Chondrocyte (in vitro differentiated cells): ENCODE measurements around the gene CCDC92B. TPM values are rescaled to one million over a fixed set of nuclear protein-coding genes. Genes with fewer than 3 reads are reported as not detected.

ENCODE experiments used
- DNase-seq: peaks from one replicate; pipeline ENCODE4 v3.0.0; 2021; ENCODE audit warnings: mixed read lengths, low spot score
- H3K27ac Mint-ChIP-seq: one replicate; pipeline ENCODE4 v1.8.0; 2021; ENCODE audit warnings: mild to moderate bottlenecking, moderate library complexity, mixed read lengths; ENCODE audit not compliant: unreplicated experiment
- H3K27me3 Mint-ChIP-seq: 2 replicates; pipeline ENCODE4 v1.8.0; 2021; ENCODE audit warnings: low read depth, mixed read lengths
- H3K36me3 Mint-ChIP-seq: 2 replicates; pipeline ENCODE4 v1.8.0; 2021; ENCODE audit warnings: low read depth, mixed read lengths
- H3K4me1 Mint-ChIP-seq: 2 replicates; pipeline ENCODE4 v1.8.0; 2021; ENCODE audit warnings: low read depth, mild to moderate bottlenecking, mixed read lengths
- H3K4me3 Mint-ChIP-seq: one replicate; pipeline ENCODE4 v1.8.0; 2021; ENCODE audit warnings: mild to moderate bottlenecking, moderate library complexity, mixed read lengths; ENCODE audit not compliant: unreplicated experiment
- H3K9me3 Mint-ChIP-seq: 2 replicates; pipeline ENCODE4 v1.8.0; 2021; ENCODE audit warnings: low read depth, mixed read lengths
- total RNA-seq: library from RNA; stranded (reverse); gene quantifications from 3 replicates; pipeline ENCODE4 v1.2.1, GENCODE V29; 2021
- TF ChIP-seq, protein P1 (sequence below): fragments of 200-600 bp; sonication (generic); IDR thresholded peaks from 2 replicates; pipeline ENCODE4 v1.5.0; 2021; ENCODE audit warnings: antibody characterized with exemption, mild to moderate bottlenecking, moderate library complexity

CCDC92B gene
- total RNA-seq, 1 donor from 2014 or later: 0.07 TPM

DNA sequence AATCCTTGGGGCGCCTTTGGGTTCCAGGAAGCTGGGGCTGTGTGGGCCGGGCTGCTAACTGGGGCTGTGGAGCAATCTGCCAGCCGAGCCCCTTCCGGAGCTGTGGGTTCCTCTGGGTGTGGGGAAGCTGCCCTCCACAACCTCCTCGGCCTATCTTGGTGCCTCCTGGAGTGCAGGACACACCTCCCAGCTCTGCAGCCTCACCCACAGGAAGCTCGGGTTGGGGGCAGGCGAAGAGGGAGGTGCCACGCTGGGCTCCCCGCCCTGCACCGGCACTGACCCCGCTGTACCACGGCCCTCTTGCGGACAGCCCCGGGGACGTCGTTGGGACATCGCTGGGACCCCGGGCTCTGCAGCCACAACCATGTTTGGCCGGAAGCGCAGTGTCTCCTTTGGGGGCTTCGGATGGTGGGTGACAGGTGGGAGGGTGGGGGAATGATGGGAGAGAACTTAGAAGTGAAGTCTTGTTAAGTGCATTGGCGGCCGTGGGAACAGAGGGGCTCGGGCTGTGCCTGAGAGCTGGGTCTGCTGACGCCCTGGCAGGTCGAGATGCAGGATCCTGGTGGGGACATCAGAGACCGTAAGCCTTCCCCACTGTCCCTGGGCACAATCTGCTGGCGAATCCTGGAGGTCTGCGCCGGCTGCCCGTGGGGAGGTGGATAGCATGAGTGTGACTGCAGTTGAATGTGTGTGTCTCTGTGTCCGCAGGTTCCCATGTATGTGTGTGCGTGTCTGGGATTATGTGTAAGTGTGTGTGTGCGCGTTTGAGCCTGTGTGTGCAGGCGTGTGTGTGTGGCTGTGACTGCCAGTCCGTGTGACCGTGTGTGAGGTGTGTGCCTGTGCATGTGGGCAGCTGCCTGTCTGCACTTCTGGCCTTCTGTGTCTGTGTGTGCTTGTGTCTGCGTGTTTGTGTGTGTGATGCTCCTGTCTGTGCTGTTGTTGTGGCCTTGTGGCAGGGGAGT lies 47.0 kb upstream of the CCDC92B start, which contains the start of gene RAP1GAP2:
RAP1GAP2 (plus strand) TSS at position 275 of the 962 bp plus-strand sequence; CDS start at position 365, 90 bp downstream.
- no peaks in the 10 kb centered on the region for H3K9me3 Mint-ChIP-seq
- no peaks in the 10 kb centered on the region for H3K36me3 Mint-ChIP-seq
- peaks cover 32% of the 10 kb centered on the region for H3K27me3 Mint-ChIP-seq
- TF ChIP-seq, protein P1, sequence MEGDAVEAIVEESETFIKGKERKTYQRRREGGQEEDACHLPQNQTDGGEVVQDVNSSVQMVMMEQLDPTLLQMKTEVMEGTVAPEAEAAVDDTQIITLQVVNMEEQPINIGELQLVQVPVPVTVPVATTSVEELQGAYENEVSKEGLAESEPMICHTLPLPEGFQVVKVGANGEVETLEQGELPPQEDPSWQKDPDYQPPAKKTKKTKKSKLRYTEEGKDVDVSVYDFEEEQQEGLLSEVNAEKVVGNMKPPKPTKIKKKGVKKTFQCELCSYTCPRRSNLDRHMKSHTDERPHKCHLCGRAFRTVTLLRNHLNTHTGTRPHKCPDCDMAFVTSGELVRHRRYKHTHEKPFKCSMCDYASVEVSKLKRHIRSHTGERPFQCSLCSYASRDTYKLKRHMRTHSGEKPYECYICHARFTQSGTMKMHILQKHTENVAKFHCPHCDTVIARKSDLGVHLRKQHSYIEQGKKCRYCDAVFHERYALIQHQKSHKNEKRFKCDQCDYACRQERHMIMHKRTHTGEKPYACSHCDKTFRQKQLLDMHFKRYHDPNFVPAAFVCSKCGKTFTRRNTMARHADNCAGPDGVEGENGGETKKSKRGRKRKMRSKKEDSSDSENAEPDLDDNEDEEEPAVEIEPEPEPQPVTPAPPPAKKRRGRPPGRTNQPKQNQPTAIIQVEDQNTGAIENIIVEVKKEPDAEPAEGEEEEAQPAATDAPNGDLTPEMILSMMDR: no peak
- no peak within 1 kb of the TSS for H3K4me3 Mint-ChIP-seq
- DNase-seq: no peak
- no peak within 1 kb of the TSS for H3K27ac Mint-ChIP-seq
- H3K4me1 Mint-ChIP-seq: no peaks in the 10 kb centered on the region

DNA sequence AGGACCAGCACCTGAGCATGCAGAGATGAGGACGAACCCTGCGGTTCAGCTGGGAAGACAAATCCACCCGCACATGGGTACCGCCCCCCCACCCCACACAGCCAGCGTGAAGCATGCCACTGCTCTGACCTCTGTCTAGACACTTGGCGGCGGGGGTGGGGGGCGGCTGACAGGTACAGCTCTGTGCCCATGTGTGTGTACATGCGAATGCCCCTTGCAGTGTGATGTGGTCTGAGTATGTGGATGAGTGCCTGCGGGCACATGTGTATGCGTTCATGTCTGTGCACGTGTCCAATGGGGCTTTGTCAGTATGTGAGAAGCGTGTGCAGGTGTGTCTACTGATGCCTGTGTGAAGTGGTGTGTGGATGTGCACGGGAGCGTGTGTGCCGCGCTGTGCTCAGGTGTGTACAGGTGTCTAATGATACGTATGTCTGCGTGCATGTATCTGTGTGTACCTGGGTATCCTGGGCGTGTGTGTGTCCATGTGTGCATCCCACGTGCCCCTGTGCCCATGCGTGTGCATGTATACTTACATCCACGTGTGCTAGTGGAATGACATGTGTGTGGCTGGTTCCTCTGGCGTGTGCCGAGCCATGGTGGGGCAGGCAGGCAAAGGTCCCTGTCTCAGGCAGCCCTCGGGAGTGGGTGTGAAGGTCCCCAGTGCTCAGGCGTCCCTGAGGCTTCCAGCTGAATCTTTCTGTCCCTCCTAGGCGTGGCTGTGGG lies 46.1 kb upstream of the CCDC92B start:
- DNase-seq: no peak
- TF ChIP-seq, protein P1: no peak
- no peaks in the 10 kb centered on the region for H3K4me1 Mint-ChIP-seq
- no peak overlapping the region for H3K27ac Mint-ChIP-seq
- no peaks in the 10 kb centered on the region for H3K9me3 Mint-ChIP-seq
- no peaks in the 10 kb centered on the region for H3K36me3 Mint-ChIP-seq
- H3K4me3 Mint-ChIP-seq: no peak overlapping the region
- H3K27me3 Mint-ChIP-seq: peaks cover 36% of the 10 kb centered on the region

DNA sequence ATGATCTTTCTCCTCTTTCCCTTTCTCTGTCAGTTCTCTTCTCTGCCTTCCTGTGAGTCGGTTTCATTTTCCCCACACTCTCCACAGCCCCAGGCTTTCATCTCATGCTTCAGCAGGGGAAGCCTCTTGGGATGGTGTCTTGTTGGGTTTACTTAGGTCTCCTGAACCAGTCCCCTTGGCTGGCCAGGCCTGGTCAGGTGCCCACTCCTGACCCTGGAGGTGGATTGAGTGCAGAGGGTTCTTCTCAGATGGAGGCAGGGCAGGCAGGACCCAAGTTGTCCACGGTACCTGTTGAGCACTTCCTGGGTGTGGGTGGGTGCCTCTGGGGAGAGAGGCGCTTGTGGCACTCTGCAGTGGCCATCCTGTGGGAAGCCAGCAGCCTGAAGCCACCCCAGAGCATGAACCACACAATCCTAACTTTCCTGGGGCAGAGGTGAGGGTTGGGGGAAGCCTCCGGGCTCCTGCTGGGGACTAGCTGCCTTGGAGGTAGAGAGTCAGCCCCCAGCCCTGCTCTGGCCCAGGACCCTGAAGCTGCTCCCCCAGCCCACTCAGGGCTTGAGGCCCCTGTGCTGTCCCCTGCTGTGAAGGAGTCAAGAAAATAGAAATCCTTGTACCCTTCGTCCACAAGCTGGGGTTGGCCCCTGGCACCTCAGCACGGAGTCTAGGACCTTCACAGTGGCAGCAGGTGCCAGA lies 44.8 kb upstream of the CCDC92B start:
- no peaks in the 10 kb centered on the region for H3K4me1 Mint-ChIP-seq
- H3K27ac Mint-ChIP-seq: no peak overlapping the region
- TF ChIP-seq, protein P1: no peak
- peaks cover 29% of the 10 kb centered on the region for H3K27me3 Mint-ChIP-seq
- H3K4me3 Mint-ChIP-seq: no peak overlapping the region
- DNase-seq: no peak
- no peaks in the 10 kb centered on the region for H3K9me3 Mint-ChIP-seq
- no peaks in the 10 kb centered on the region for H3K36me3 Mint-ChIP-seq

DNA sequence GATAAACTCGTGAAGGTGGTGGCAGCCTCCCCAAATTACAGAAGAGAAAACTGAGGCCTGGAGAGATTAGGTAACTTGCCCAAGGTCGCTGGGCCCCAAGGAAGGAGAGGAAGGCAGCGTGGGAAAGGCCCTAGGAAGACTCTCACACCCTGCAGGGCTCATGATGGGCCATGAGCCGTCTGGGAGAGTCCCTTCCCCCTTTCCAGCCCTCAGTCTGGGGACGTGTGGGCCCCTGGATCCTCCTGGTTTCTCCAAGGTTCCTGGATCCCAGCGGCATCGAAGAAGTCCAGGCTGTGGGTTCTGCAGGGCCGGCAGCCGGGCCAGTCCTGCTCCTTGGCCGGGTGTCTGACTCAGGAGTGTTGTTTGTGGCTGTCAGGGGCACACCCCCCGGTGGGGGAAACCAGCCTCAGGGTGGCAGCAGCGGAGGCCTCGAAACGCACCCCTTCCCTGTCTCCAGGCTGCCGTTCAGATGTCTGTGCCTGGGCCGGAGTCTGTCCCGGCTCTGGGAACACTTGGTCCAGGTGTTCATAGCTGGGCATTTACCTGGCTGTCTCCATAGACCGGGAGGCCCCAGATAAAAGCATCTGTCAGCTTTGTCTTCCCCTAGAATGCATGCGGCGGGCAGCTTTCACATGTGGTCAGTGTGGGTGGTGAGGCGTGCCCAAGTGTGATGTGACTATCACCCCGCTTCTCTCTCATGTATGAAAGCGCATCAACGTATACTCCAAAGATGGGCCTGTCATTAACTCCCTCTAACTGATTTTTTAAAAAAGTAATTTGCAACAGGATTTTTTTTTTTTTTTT lies 43.1 kb upstream of the CCDC92B start:
- Mint-ChIP-seq H3K4me3 (no peak overlapping the region), H3K4me1 (no peaks in the 10 kb centered on the region), H3K27ac (no peak overlapping the region), H3K27me3 (peaks cover 18% of the 10 kb centered on the region), H3K36me3 (no peaks in the 10 kb centered on the region), H3K9me3 (no peaks in the 10 kb centered on the region)
- TF ChIP-seq, protein P1: no peak
- DNase-seq: no peak
